Upper lobe of left lung (tissue), 4 donors: ENCODE data around the gene PTPRR.

ENCODE experiments used
- EP300 ChIP-seq, 4 donors: sonication (generic); formaldehyde crosslinking; IDR thresholded peaks; one replicate each; pipeline ENCODE4 v1.5.1; 2017; ENCODE audit warnings: antibody characterized with exemption in 4 of 4, control low read depth in 2 of 4
- POLR2A ChIP-seq, 4 donors: fragments of 450-650 bp; IDR thresholded peaks; one replicate each; pipeline ENCODE4 v1.5.1; 2016 to 2017; ENCODE audit warnings: antibody characterized with exemption in 4 of 4, mild to moderate bottlenecking in 2 of 4
- TF ChIP-seq, protein P1 (sequence below), 6 experiments: fragments of 450-650 bp in 4 of 6; fragments of 200-600 bp in 2 of 6; sonication (generic) in 2 of 6; IDR thresholded peaks; one replicate each; pipeline ENCODE4 v1.5.1; 2016 to 2019; ENCODE audit warnings: antibody characterized with exemption in 6 of 6

DNA sequence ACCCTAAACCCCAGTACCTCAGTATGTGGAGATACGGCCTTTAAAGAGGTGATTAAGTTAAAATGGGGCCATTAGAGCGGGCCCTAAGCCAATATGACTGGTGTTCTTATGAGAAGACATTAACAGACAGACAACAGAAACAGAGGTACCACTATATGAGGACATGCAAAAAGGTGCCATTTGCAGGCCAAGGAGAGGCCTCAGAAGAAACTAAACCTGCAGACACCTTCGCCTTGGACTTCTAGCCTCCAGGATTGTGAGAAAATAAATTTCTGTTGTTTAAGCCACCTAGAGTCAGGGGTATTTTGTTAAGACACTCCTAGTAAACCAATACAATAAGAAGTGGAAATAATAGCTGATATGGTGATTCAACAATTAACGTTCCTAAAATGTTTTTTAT, 315.9 kb downstream of the PTPRR start:
- TF ChIP-seq, protein P1, sequence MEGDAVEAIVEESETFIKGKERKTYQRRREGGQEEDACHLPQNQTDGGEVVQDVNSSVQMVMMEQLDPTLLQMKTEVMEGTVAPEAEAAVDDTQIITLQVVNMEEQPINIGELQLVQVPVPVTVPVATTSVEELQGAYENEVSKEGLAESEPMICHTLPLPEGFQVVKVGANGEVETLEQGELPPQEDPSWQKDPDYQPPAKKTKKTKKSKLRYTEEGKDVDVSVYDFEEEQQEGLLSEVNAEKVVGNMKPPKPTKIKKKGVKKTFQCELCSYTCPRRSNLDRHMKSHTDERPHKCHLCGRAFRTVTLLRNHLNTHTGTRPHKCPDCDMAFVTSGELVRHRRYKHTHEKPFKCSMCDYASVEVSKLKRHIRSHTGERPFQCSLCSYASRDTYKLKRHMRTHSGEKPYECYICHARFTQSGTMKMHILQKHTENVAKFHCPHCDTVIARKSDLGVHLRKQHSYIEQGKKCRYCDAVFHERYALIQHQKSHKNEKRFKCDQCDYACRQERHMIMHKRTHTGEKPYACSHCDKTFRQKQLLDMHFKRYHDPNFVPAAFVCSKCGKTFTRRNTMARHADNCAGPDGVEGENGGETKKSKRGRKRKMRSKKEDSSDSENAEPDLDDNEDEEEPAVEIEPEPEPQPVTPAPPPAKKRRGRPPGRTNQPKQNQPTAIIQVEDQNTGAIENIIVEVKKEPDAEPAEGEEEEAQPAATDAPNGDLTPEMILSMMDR (IDR thresholded peaks at IDR 0.05) = no peak
- TF ChIP-seq EP300 (IDR thresholded peaks at IDR 0.05) (no peak), POLR2A (IDR thresholded peaks at IDR 0.05) (no peak)
